Fibroblast of pulmonary artery (primary cell): ENCODE data around the gene ZNF354B.
"Not testable (repeated sequence)": the region's sequence is repeated elsewhere in the genome, so short reads cannot be mapped to it uniquely, and the experiment has no call there.

Experiments
- DNase-seq: peaks from one replicate; pipeline ENCODE4 v3.0.0-alpha.2; 2010; ENCODE audit warnings: low read depth
- H3K4me3 ChIP-seq: replicated peaks from 2 replicates; pipeline ENCODE4 v1.5.1; 2011; ENCODE audit warnings: low read depth, mild to moderate bottlenecking, control low read depth, low read length, moderate library complexity
- CTCF ChIP-seq: IDR thresholded peaks from 2 replicates; pipeline ENCODE4 v1.5.1; 2011; ENCODE audit warnings: mild to moderate bottlenecking, control low read depth, low read length, inconsistent platforms; ENCODE audit errors: missing control alignments

Gene ZNF354B

GRCh38 chr5:178851951-178852350 lies 7.8 kb upstream of the ZNF354B start:
- no peak for DNase-seq
- no peak overlapping the region for H3K4me3 ChIP-seq
- no peak for TF ChIP-seq CTCF

GRCh38 chr5:178854284-178854683 lies 5.5 kb upstream of the ZNF354B start:
- DNase-seq, result no peak
- no peak overlapping the region for H3K4me3 ChIP-seq
- TF ChIP-seq CTCF, result no peak

- H3K4me3 ChIP-seq, result peak overlapping the region; percentile 63
- DNase-seq, result not testable (repeated sequence)
Observed at GRCh38 chr5:178860615-178861014, 862 bp downstream of the ZNF354B start.

- TF ChIP-seq CTCF, result no peak
- peak overlapping the region; percentile 18 for H3K4me3 ChIP-seq
- DNase-seq, result no peak
Observed at GRCh38 chr5:178861627-178862026, 1.9 kb downstream of the ZNF354B start.

GRCh38 chr5:178866946-178867345 lies 7.2 kb downstream of the ZNF354B start:
- H3K4me3 ChIP-seq, result no peak overlapping the region
- TF ChIP-seq CTCF, result no peak
- DNase-seq, result no peak

- no peak overlapping the region for H3K4me3 ChIP-seq
- TF ChIP-seq CTCF, result no peak
- peak; percentile 75 for DNase-seq
Observed at GRCh38 chr5:178869577-178869976, 9.8 kb downstream of the ZNF354B start.

- no peak overlapping the region for H3K4me3 ChIP-seq
- no peak for DNase-seq
- TF ChIP-seq CTCF, result no peak
Observed at GRCh38 chr5:178870411-178870810, 10.7 kb downstream of the ZNF354B start.

GRCh38 chr5:178872302-178872701 lies 12.5 kb downstream of the ZNF354B start:
- TF ChIP-seq CTCF, result no peak
- no peak for DNase-seq
- H3K4me3 ChIP-seq, result no peak overlapping the region

- H3K4me3 ChIP-seq, result not testable (repeated sequence)
Observed at GRCh38 chr5:178883115-178883694, 23.5 kb downstream of the ZNF354B start.

More at GRCh38 chr5:178883115-178883694, 23.5 kb downstream of the ZNF354B start:
- DNase-seq, result not testable (repeated sequence)
